NCI-H748 (cell line): ENCODE measurements around the gene NCCRP1.

Experiments
- DNase-seq: peaks from one replicate; lab custom pipeline; 2025; ENCODE audit not compliant: unreplicated experiment; lab: John Stamatoyannopoulos, UW

The NCCRP1 gene

DNA sequence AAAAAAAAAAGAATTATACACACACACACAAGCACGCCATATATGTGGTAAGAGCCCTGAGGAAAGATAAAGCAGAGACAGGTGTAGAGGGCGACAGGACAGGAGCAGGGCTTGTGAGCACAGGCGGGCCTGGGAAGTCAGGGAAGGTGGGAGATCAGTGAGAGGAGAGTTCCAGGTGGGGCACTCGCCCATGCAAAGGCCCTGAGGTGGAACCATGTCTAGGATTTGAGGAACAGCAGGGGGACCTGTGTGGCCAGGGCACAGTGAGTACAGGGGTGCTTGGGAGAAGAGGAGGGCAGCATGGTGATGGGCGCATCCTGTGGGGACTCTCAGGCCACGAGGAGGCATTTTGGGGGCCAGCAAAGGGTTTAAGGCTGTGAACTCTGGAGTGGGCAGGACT, 32.5 kb upstream of the NCCRP1 start:
- no peak for DNase-seq

DNA sequence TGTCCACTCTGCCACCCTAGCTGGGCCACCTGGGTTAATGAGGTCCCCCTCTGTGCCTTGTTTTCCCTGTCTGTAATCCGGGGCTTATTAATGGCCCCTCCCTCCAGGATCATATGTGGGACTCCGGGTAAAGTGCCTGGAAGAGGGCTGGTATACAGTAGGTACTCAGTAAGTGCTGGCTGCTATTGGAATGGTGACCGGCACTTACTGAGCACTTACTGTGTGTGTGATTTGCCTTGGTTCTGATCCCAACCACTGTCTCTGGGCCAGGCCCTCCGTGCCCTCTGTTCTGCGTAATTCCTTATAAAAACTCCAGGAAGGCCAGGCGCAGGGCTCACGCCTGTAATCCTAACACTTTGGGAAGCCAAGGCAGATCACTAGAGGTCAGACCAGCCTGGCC, 30.9 kb upstream of the NCCRP1 start:
- no peak for DNase-seq

DNA sequence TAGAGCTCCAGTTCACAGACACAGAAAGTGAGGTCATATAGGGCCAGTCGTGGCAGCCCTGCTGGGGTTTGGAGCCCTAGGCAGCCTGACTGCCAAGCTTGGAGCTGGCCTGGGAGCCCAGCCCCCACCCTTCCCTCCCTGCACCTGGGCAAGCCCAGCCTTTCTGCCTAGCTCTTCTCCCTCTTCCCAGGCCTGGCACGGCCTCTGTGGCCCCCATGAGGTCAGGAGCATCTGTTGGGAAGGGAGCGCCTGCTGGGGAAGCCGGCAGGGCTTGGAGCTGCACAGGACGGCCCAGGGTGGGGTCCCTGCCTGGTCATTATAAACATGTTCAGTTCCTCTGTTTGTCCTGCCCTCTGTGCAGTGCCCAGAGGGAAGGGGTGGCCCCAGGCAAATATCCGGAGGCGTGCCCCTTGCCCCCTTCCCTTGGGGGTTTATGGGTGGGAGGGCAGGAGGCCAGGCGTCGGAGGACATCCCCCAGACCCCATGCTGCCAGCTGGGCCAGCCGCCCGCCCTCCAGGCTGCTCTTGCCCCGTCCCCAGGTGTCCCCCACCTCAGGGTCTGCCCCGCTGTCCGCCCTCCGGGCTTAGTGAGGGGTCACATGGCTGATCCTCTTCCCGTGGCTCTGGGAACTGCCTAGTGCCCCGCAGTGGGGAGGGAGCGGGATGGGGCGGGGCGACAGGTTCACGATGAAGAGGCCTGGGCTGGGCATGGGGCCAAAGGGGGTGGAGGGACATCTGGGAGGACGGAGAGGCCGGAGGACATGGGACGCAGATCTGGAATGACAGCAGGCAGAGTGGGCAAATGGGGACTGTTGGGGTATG, 30.0 kb upstream of the NCCRP1 start:
- DNase-seq = peak; percentile 53

DNA sequence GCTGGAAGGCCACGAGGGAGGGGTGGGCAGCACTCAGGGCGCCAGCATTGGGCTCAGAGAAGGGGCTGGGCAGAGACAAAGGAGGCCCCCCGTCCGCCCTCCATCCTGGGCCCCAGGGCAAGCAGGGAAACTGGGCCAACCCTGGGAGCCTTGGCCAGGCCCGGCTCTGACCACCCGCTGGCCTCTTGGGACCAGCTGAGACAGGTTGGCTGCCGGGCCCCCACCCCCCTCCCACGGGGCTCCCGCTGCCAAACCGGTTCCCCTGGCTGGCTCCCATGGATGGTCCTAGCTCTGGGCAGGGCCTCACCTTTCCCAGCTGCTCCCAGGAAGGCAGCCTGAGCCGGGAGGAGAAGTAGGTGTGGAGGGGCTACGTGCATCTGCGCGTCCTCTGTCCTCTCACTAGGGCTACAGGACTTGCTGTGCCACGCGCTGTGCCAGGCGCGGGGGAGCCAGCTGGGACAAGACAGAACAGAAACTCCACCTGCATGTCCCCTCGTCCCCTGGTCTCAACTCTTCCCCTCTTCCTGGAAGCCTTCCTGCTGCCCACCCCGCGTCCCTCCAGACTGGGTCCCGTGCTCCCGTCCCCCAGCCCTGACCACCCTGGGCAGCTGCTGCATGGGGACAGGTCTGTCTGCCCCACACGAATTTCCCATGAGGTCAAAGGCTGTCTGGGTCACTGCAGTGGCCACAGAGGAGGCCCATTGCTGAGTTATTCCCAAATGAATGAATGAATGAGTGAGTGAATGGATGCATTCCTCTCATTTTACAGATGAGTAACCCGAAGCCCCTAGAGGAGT, 29.1 kb upstream of the NCCRP1 start:
- peak; percentile 22 for DNase-seq

- no peak for DNase-seq
Observed at GRCh38 chr19:39168258-39169142, 28.3 kb upstream of the NCCRP1 start.

- no peak for DNase-seq
Observed at GRCh38 chr19:39169143-39169810, 27.5 kb upstream of the NCCRP1 start.

GRCh38 chr19:39170386-39171231, 26.2 kb upstream of the NCCRP1 start:
- no peak for DNase-seq

- DNase-seq = no peak
Observed at GRCh38 chr19:39171479-39172465, 25.0 kb upstream of the NCCRP1 start.

GRCh38 chr19:39172700-39173501, 23.9 kb upstream of the NCCRP1 start:
- no peak for DNase-seq

- DNase-seq = no peak
Observed at GRCh38 chr19:39173502-39173991, 23.2 kb upstream of the NCCRP1 start.

DNA sequence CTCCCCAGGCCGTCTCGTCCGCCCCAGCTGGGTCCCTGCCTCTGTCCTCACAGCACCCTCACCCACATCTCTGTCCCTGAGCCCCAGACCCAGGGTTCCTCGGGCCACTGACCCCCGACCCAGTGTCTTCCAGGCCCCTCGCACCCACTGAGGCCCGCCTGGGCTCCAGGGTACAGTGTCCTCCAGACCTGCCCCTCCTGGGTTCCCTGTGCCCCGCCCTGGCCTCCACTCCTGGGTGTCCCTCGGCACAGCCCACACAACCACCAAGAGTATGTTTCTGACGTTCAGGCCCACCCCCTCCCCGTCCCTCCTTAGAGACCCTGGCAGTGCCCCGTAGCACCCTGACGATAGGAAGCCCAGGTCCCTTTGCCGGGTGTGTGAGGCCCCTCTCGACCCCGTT, 22.6 kb upstream of the NCCRP1 start:
- no peak for DNase-seq

DNA sequence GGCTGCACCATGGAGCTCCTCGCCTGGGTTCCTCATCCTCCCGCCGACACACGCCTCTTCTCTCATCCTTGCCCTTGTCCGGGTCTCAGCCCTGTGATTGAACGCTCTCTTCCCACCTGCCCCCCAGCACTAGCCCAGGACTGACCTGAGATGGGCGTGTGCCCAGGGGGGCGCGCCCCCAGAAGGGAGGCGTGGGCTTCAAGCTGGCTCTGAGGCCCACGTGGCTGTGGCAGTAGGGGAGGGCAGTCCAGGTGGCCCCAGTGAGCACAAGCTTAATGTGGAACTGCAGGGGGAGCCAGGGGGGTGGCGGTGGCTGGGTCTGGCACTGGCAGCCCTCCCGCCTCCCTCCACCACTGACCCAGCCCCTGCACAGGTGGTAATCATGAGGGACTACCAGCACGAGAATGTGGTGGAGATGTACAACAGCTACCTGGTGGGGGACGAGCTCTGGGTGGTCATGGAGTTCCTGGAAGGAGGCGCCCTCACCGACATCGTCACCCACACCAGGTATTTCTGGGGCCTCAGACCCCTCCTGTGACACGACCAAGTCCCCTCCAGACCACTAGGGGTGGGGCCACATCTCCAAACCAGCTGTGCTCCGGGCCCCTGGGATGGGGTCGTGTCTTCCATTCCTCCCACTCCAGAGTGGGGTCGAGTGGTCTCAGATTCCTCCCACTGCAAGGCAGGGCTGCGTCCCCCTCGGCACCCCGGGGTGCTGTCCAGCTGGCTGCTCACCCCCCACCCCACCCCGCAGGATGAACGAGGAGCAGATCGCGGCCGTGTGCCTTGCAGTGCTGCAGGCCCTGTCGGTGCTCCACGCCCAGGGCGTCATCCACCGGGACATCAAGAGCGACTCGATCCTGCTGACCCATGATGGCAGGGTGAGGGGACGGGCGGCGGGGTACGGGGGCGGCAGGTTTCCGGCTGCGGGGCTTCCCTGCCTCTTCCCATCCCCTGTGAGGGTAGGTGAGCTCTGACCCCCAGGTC, 21.9 kb upstream of the NCCRP1 start:
- DNase-seq = no peak

DNA sequence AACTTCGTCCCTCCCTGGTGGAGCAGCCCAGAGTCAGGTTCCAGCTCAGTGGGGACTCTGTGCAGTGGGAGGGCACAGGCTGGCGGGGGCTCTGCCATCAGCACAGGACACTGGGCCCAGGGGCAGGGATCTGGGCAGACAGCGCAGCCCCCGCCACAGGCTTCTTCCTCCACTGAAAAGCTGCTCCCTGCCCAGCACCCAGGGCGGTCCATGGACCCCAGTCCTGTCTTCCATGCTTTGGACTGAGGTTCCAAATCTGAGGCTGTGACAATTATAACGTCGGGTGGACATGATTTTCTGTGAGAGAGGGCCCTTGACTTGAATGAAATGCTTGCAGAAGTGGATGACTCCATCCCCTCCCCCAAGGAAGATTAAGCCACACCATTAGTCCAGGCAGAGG, 21.2 kb upstream of the NCCRP1 start:
- no peak for DNase-seq

DNA sequence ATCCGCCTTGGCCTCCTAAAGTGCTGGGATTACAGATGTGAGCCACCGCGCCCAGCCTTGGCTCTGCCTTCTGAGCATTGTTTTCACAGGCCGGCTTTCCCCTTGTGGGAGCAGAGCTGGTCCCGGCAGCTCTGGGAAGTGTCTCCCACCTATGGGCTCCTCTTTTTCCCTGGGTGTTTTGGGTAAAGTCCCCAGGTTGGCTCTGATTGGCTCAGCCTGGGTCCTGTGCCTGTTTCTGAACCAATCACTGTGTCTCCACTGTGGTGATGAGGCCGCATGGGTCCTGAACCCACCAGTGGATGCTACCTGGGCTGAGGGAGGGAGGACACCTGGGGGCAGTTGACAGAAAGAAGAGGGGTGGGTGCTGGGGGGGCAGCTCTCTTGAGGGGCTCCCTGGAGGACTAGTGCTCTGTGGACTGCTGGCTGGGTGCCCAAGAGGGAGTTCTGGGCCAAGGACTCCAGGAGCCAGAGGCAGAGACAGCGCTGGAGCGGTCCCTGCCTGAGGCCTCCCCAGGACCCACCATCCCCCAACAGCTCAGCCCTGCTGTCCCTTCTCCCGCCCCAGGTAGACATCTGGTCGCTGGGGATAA, 19.6 kb upstream of the NCCRP1 start:
- no peak for DNase-seq

DNA sequence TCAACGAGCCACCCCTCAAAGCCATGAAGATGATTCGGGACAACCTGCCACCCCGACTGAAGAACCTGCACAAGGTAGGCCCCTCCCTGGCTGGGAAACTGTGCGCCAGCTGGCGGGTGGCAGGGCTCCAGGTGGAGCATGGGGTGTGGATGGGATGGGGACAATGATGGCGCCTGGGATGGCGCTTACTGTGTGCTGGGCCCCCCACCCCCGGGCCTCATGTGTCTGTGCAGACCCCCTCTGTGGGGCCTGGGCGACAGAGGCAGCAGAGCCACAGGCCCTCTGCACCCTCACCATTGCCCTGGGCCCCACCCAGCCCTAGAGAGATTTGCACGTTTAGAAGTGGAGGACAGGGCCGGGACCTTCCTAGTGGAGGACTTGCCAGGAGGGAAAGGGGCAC, 19.0 kb upstream of the NCCRP1 start:
- DNase-seq = no peak
